ENCODE results near the gene RPGR. TPM values are rescaled to one million over a fixed set of nuclear protein-coding genes. Genes with fewer than 3 reads are reported as not detected.

The RPGR gene
- total and polyA plus RNA-seq, 2 experiments from 2014 or later = 6.0 to 9.7 TPM

DNA sequence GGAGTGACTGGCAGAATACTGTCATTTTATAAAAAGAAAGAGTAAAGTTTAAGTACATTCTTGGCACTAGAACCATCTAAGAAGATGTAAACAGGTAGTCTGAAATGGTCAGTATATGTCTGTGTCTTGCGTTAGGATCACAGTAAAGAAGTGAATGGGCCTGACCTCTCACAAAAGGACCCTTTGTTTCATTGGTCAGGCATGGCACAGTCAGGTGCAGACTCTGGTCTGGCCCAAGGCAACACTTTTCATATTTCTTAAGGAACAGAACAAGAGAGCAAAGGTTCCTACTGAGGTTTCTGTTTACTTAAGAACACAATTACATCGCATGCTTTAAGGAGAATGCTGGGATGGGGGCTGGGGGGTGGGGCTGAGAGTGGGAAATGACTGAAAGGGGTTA is 48.1 kb downstream of the RPGR start:
- H3K27me3 ChIP-seq (replicated peaks; ENCODE audit: insufficient read depth) = no peaks in the 10 kb centered on the region
- no peaks in the 10 kb centered on the region for H4K20me1 ChIP-seq (ENCODE audit: insufficient read depth)
- WGBS, 2 experiments (ENCODE audit: low coverage in 1 of 2, low lambda C conversion rate in 2 of 2, missing lambda C conversion rate in 2 of 2) = 98 to 100% methylated on average over 1 to 2 of the region's 2 CpGs
- no peaks in the 10 kb centered on the region for H3K9me3 ChIP-seq (ENCODE audit: low read depth)
- H3K79me2 ChIP-seq (ENCODE audit: insufficient read depth) = no peaks in the 10 kb centered on the region
- no peaks in the 10 kb centered on the region for H3K36me3 ChIP-seq (ENCODE audit: low read depth)
- no peak overlapping the region for H3K27ac ChIP-seq
- no peaks in the 10 kb centered on the region for H3K9me2 ChIP-seq (ENCODE audit: insufficient read depth)
- no peak overlapping the region for H3K4me2 ChIP-seq (ENCODE audit: unreplicated experiment)
- DNase-seq = no peak
- H3K9ac ChIP-seq = no peak overlapping the region
- peaks cover 23% of the 10 kb centered on the region for H3K4me1 ChIP-seq (ENCODE audit: insufficient read depth)
- in situ Hi-C loops (cut with MboI) = no loop called here
- H3F3A ChIP-seq (ENCODE audit: insufficient read depth) = peaks cover 24% of the 10 kb centered on the region
- no peak overlapping the region for H2AFZ ChIP-seq
- TF ChIP-seq EZH2 (IDR thresholded peaks at IDR 0.05; ENCODE audit: insufficient read depth, poor library complexity, severe bottlenecking) = no peak
- TF ChIP-seq EZH2phosphoT487 (IDR thresholded peaks at IDR 0.05; ENCODE audit: insufficient read depth, low read depth) = no peak
- H3K4me3 ChIP-seq = no peak overlapping the region

DNA sequence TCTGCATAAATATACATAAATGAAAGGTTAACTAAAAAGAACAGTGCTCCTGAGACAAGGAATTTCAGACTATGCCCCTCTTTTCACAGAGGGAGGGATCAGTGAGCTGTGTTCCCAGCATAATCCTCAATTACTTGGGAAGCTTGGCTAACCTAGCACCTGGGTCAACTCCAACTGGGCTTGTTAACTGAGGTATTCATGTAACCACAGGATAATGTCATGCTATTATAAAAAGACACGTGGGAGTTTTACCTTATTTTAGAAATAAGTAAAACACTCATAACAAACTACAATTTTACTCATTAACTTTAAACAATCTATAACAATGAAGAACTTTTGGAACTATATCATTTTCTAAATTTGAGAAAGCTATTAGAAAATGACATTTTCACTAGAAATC is 48.6 kb downstream of the RPGR start:
- Histone ChIP-seq H3K4me1 (ENCODE audit: insufficient read depth) (peaks cover 23% of the 10 kb centered on the region), H4K20me1 (ENCODE audit: insufficient read depth) (no peaks in the 10 kb centered on the region), H3K27ac (no peak overlapping the region), H3K79me2 (ENCODE audit: insufficient read depth) (no peaks in the 10 kb centered on the region), H3K36me3 (ENCODE audit: low read depth) (no peaks in the 10 kb centered on the region), H3K9ac (no peak overlapping the region), H3K4me2 (ENCODE audit: unreplicated experiment) (no peak overlapping the region), H3K27me3 (replicated peaks; ENCODE audit: insufficient read depth) (no peaks in the 10 kb centered on the region), H3K9me3 (ENCODE audit: low read depth) (no peaks in the 10 kb centered on the region), H3F3A (ENCODE audit: insufficient read depth) (peaks cover 24% of the 10 kb centered on the region), H3K9me2 (ENCODE audit: insufficient read depth) (no peaks in the 10 kb centered on the region), H2AFZ (no peak overlapping the region), H3K4me3 (no peak overlapping the region)
- WGBS, 2 experiments (ENCODE audit: low coverage in 1 of 2, low lambda C conversion rate in 2 of 2, missing lambda C conversion rate in 2 of 2) = 33 to 45% methylated on average over 1 of the region's 1 CpG
- TF ChIP-seq EZH2phosphoT487 (IDR thresholded peaks at IDR 0.05; ENCODE audit: insufficient read depth, low read depth) (no peak), EZH2 (IDR thresholded peaks at IDR 0.05; ENCODE audit: insufficient read depth, poor library complexity, severe bottlenecking) (no peak)
- DNase-seq = peak; percentile 47
- in situ Hi-C loops (cut with MboI) = no loop called here

DNA sequence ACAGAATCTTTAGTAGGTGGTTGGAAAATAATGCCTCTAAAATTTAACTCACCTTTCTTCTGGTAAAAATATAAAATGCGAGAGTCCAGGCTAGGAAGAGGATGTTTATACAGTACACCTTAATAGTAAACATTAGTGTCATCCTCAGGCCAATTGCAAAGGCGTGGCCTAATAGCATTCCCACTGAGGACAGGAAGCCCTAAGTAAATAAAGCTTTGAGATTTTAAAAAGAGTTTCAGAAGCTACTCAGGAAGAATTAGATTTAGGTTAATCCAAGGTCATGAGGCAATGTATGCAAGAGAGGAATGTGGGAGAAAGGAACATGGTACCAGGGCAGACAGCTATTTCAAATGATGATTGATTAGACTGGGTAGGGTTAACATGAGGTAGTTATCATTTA is 49.5 kb downstream of the RPGR start:
- Histone ChIP-seq H3K4me1 (ENCODE audit: insufficient read depth) (peaks cover 23% of the 10 kb centered on the region), H3K9me2 (ENCODE audit: insufficient read depth) (no peaks in the 10 kb centered on the region), H3K4me3 (no peak overlapping the region), H3K9ac (no peak overlapping the region), H3K79me2 (ENCODE audit: insufficient read depth) (no peaks in the 10 kb centered on the region), H3K9me3 (ENCODE audit: low read depth) (no peaks in the 10 kb centered on the region), H3K27me3 (replicated peaks; ENCODE audit: insufficient read depth) (no peaks in the 10 kb centered on the region), H3K36me3 (ENCODE audit: low read depth) (no peaks in the 10 kb centered on the region), H3K27ac (no peak overlapping the region), H4K20me1 (ENCODE audit: insufficient read depth) (no peaks in the 10 kb centered on the region), H3F3A (ENCODE audit: insufficient read depth) (peaks cover 24% of the 10 kb centered on the region), H3K4me2 (ENCODE audit: unreplicated experiment) (no peak overlapping the region), H2AFZ (no peak overlapping the region)
- DNase-seq = no peak
- TF ChIP-seq EZH2 (IDR thresholded peaks at IDR 0.05; ENCODE audit: insufficient read depth, poor library complexity, severe bottlenecking) = no peak
- no peak for TF ChIP-seq EZH2phosphoT487 (IDR thresholded peaks at IDR 0.05; ENCODE audit: insufficient read depth, low read depth)
- 93 to 100% methylated on average over 2 of the region's 2 CpGs for WGBS, 2 experiments (ENCODE audit: low coverage in 1 of 2, low lambda C conversion rate in 2 of 2, missing lambda C conversion rate in 2 of 2)
- in situ Hi-C loops (cut with MboI) = no loop called here

DNA sequence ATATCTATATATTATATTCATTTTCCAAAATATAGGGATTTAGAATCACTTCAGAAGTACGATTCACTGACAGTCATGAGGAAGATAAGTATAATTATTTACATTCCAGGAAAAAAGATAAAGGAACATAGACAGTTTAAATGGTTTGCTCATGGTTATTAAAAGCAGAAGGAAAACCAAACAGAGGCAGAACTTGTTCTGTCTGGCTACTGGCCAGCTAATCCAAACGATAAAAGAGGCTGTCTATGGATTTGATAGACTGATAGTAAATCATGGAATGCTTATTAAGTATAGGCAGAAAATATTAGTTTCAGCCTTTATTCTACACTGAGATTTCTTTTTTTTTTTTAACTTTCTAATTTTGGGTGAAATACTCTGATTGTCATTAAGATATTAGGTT is 50.2 kb downstream of the RPGR start:
- Histone ChIP-seq H3K4me1 (ENCODE audit: insufficient read depth) (peaks cover 23% of the 10 kb centered on the region), H3K36me3 (ENCODE audit: low read depth) (no peaks in the 10 kb centered on the region), H3K4me2 (ENCODE audit: unreplicated experiment) (no peak overlapping the region), H2AFZ (no peak overlapping the region), H3K9me2 (ENCODE audit: insufficient read depth) (no peaks in the 10 kb centered on the region), H3K27me3 (replicated peaks; ENCODE audit: insufficient read depth) (no peaks in the 10 kb centered on the region), H3F3A (ENCODE audit: insufficient read depth) (peaks cover 24% of the 10 kb centered on the region), H3K9me3 (ENCODE audit: low read depth) (no peaks in the 10 kb centered on the region), H3K79me2 (ENCODE audit: insufficient read depth) (no peaks in the 10 kb centered on the region), H4K20me1 (ENCODE audit: insufficient read depth) (no peaks in the 10 kb centered on the region), H3K27ac (no peak overlapping the region), H3K4me3 (no peak overlapping the region), H3K9ac (no peak overlapping the region)
- no peak for TF ChIP-seq EZH2phosphoT487 (IDR thresholded peaks at IDR 0.05; ENCODE audit: insufficient read depth, low read depth)
- no peak for TF ChIP-seq EZH2 (IDR thresholded peaks at IDR 0.05; ENCODE audit: insufficient read depth, poor library complexity, severe bottlenecking)
- 79 to 85% methylated on average over 2 of the region's 2 CpGs for WGBS, 2 experiments (ENCODE audit: low coverage in 1 of 2, low lambda C conversion rate in 2 of 2, missing lambda C conversion rate in 2 of 2)
- no peak for DNase-seq
- in situ Hi-C loops (cut with MboI) = no loop called here

DNA sequence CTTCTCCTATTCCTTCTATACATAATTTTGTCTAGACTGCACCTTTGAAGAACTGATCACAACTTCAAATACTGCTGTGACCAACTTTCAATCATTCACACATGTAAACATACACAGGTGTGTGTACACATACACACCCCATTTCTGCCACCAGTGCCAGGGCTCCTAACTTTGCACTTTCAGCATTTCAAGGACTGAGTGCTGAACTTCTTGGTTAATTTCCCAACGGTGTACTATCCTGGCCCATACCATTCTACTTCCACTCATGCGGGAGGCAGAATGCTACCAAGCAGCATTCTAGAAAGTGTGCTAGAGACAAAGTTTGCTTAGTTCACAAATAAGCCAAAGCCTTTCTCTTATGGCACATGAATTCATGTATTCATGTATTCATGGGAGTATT is 51.2 kb downstream of the RPGR start:
- Histone ChIP-seq H3K79me2 (ENCODE audit: insufficient read depth) (no peaks in the 10 kb centered on the region), H3K4me2 (ENCODE audit: unreplicated experiment) (no peak overlapping the region), H3K36me3 (ENCODE audit: low read depth) (no peaks in the 10 kb centered on the region), H3K27me3 (replicated peaks; ENCODE audit: insufficient read depth) (no peaks in the 10 kb centered on the region), H2AFZ (no peak overlapping the region), H3K4me3 (no peak overlapping the region), H3F3A (ENCODE audit: insufficient read depth) (peaks cover 29% of the 10 kb centered on the region), H3K9me3 (ENCODE audit: low read depth) (no peaks in the 10 kb centered on the region), H3K9ac (no peak overlapping the region), H4K20me1 (ENCODE audit: insufficient read depth) (no peaks in the 10 kb centered on the region), H3K4me1 (ENCODE audit: insufficient read depth) (peaks cover 30% of the 10 kb centered on the region), H3K9me2 (ENCODE audit: insufficient read depth) (no peaks in the 10 kb centered on the region), H3K27ac (peak overlapping the region; percentile 45; the same call in 1 of the 2 replicates)
- WGBS, 2 experiments (ENCODE audit: low coverage in 1 of 2, low lambda C conversion rate in 2 of 2, missing lambda C conversion rate in 2 of 2) = 76 to 79% methylated on average over 2 of the region's 2 CpGs
- in situ Hi-C loops (cut with MboI) = no loop called here
- TF ChIP-seq EZH2 (IDR thresholded peaks at IDR 0.05; ENCODE audit: insufficient read depth, poor library complexity, severe bottlenecking) (no peak), EZH2phosphoT487 (IDR thresholded peaks at IDR 0.05; ENCODE audit: insufficient read depth, low read depth) (no peak)
- DNase-seq = no peak

All from GM23248 (cell line).